Measurements from ENCODE around the gene THAP7.
"Not testable (repeated sequence)": the region's sequence is repeated elsewhere in the genome, so short reads cannot be mapped to it uniquely, and the experiment has no call there.

Gene THAP7, protein sequence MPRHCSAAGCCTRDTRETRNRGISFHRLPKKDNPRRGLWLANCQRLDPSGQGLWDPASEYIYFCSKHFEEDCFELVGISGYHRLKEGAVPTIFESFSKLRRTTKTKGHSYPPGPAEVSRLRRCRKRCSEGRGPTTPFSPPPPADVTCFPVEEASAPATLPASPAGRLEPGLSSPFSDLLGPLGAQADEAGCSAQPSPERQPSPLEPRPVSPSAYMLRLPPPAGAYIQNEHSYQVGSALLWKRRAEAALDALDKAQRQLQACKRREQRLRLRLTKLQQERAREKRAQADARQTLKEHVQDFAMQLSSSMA

DNA sequence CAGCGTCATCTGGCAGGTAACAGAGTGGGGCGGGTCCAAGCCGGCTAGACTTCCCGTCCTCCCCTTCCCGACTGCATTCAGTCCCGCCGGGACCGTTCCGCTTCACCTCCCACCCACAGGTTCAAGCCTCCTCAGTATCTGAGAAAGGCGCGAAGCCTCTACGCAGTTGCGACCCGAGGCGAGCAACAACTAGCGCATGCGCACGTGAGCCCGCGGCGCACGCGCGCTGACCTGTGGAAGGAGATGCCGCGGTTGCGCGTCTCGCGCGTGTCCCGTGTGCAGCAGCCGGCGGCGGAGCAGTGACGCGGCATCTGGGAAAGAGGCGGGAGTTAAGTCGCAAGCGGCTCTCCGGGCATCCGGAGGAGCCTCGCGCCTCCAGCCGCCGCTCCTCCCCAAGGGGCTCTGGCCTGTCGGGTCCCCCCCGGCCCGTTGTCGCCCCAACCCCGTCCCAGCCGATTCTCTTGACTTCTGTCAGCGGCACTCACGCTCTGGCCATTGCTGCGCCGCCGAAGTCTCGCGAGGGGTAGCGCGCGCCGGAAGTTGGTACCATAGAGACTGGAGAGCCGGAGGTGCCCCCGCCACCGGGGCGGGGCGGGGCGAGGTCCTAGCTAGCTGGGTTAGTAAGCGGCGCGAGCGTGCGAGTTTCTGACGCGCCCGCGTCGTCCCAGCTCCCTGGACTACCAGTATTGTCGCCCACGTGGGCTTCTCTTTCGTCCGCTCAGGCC lies at the start of gene THAP7:
TSS of gene THAP7 (minus strand) at position 518 of the 725 bp plus-strand sequence. CDS start at position 311, 207 bp downstream.
- DNase-seq (ENCODE audit: low spot score): peak; percentile 98

DNA sequence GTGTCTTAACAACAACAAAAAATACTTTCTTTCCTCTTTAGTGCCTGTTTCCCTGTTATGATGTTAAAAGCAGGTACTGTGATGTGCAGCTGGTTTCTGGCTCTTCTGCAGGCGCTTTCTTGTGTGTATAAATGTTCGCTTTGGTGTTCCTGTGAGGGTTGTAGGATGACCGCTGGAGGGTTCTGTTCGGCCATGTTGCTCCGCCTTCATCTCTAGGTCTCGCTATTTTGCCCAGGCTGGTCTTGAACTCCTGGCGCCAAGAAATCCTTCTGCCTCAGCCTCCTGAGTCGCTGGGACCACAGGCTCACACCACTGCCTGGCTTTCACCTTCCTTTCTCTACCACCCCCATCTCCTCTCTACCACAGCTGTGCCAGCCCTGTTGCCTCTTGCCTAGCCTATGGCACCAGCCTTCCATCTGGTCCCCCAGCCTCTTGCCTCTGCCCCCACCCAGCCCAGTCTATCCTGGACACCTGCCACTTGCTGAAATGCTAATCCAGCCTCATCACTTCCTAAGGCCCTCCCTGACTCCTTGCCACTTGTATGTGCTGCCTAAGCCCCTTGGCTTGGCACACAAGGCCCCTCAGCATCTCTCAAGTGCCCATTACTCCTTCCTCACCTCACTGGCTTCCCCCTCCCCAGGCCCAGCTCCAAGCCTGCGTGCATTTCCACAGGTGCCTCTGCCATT lies 49.4 kb upstream of the THAP7 start:
- no peak for DNase-seq (ENCODE audit: low spot score)

DNA sequence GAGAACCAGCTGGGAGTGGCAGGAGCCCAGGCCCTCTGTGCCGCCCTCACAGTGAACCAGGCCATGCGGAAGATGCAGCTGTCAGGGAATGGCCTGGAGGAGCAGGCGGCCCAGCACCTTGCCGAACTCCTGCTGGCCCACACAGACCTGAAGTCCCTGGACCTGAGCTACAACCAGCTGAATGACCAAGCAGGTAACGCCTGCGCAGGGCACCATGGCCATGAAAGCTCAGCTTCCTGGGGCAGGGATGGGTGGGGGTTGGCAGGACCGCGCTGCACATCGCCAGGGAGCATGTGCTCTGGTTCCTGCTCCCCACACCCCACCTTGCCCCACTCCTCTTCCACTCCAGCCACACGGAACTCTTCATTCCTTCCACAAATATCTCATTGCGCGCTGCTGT lies 47.0 kb upstream of the THAP7 start:
- DNase-seq (ENCODE audit: low spot score): not testable (repeated sequence)

DNA sequence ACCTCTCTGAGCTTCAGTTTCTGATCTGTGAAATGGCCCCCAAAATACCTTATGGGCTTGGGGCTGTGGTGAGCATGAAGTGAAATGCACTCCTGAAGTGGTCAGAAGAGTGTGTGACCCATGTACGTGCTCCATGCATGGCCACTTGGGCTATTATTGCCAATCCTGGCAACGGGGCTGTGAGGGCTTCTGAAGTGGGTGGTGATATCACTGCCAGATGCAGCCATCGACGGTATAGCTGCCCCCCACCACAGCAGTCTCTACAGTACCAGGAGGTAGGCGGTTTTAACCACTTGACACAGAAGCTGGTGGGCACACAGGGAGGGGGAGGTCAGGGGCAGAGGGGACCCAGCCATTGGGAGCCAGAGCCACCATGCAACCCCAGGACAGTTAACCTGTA lies 46.5 kb upstream of the THAP7 start:
- not testable (repeated sequence) for DNase-seq (ENCODE audit: low spot score)

DNA sequence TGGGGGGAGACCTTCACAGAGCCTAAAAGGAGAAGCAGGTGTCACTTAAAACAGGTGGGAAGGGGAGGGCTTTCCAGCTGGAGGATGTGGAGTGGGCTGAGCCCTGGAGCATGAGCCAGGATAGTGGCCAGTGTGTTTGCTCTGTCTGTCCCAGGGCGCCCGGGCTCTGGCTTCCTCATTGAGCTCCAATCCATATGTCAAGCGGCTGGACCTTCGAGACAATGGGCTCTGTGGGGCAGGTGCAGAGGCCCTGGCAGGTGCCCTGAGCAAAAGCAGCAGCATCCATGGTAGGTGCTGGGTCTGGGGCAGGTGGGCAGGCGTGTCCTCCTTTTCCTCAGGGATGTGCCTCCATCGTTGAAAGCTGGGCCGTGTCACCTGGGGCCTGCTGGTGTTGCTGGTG lies 45.8 kb upstream of the THAP7 start:
- no peak for DNase-seq (ENCODE audit: low spot score)

DNA sequence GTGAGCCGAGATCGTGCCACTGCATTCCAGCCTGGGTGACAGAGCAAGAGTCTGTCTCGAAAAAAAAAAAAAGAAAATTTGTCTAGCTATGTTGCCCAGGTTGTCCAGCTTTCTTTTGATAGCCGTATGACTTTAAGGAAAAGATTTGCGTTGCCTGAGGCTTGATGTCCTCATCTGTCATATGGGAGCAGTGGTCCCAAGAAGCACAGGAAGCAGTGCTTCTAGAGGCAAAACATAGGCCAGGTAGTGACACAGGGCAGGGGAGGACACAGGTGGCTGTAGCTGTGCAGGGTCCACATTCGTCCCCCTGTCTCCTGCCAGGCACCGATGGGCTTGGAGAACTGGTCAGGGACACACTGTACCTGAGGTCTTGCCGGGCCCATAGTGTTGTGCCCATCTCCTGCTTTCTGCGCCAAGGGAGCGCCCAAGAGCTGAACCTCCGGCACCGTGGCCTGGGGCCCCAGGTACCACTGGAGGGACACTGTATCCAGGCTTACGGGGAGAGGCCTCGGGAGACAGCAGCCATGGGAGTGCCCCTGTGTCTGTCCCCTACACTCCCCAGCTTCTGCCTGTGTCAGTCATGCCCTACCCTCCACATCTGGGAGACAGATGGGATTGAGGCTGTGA lies 45.2 kb upstream of the THAP7 start:
- no peak for DNase-seq (ENCODE audit: low spot score)

DNA sequence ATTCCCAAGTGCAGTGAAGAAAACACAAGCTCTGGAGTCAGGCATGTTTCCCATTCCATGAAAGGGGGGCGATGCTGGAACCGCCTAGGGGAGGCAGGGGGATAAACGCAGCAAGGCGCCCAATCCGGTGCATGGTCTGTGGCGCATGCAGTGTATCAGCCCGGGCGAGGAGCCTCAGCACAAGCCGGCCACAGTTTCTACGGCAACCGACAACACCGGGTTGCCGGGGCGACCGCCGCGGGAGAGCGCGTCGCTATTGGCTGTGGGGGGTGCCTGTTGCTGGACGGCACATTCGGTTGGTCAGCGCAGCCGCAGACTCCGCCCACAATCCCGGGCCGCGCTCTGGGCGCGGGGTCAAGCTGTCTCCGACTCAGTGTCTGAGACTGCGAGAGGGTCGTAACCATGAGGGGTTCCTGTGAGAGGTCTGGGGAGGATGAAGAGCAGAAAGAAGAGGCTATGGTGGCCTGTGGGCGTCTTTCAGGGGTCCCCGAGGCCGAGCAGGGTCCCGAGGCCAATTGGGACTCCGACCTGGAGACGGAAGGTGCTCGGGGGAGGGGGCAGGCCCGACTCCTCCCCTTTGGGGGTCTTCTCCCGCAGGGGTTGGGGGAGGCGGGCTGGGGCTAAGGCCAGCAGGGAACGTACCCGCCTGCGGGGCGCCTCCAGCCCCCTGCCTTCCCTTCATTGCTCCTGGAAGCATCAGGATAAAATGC lies 43.8 kb upstream of the THAP7 start, which contains the start of gene LRRC74B:
TSS of gene LRRC74B (plus strand) at position 362 of the 710 bp plus-strand sequence. CDS start at position 403, 41 bp downstream.
- DNase-seq (ENCODE audit: low spot score): peak; percentile 90

DNA sequence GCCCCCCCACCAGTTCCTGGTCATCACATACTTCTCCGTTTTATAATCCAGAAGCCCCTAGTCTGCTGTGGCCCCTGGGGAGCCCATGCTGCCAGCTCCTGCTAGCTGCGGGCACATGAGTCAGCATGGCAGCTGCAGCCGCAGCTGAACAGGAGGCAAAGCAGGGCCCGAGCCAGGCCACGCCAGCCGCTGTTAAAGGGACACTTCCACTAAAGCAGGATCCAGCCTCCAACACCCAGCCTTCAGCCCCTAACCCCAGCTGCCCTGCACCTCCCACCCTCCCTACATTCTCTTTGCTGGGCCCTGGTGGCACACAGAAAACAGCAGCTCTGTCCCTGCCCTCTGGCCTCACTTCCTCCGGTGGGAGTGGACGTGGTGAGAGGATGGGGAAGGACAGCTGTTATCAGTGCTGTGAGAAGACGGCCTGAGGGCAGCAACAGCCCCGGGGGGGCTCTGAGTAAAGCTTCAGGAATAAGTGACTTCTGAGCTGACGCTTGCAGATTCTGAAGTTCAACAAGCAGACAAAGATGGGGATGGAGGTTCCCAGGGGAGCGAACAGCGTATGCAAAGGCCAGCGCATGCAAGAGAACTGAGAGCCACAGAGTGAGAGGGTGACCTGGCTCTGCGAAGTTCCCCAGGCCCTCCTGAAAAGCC lies 43.1 kb upstream of the THAP7 start:
- DNase-seq (ENCODE audit: low spot score): no peak

DNA sequence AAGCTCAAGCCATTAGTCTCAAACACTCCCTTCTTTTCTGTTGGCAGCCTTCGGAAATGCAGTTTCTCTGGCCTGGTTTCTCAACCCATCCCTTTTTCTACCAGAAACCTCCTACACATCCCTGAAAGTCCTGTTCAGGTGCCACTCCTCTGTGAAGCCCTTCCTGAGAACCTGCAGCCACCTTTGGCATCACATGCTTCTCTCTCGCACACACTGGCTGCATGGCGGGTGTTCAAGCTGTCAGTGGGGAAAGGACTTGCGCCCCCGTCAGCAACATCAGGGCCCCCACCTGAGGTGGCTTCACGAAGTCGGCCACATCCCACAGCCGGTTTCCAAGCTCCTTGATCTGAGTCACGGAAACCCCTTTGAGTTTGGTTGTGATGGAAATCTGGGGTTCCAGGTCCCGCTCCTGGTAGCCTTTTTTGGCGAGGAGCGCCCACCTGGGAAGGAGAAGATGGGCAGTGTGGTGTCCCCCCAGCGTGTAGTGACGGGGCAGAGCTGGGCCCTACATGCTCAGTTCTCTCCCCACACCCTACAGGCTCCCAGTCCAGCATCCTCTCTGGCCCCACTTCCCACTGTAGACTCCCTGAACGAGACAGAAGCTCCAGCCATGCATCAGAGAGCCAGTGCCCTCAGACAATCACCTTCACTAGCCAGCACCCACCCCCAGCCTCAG lies 42.1 kb upstream of the THAP7 start:
- no peak for DNase-seq (ENCODE audit: low spot score)

DNA sequence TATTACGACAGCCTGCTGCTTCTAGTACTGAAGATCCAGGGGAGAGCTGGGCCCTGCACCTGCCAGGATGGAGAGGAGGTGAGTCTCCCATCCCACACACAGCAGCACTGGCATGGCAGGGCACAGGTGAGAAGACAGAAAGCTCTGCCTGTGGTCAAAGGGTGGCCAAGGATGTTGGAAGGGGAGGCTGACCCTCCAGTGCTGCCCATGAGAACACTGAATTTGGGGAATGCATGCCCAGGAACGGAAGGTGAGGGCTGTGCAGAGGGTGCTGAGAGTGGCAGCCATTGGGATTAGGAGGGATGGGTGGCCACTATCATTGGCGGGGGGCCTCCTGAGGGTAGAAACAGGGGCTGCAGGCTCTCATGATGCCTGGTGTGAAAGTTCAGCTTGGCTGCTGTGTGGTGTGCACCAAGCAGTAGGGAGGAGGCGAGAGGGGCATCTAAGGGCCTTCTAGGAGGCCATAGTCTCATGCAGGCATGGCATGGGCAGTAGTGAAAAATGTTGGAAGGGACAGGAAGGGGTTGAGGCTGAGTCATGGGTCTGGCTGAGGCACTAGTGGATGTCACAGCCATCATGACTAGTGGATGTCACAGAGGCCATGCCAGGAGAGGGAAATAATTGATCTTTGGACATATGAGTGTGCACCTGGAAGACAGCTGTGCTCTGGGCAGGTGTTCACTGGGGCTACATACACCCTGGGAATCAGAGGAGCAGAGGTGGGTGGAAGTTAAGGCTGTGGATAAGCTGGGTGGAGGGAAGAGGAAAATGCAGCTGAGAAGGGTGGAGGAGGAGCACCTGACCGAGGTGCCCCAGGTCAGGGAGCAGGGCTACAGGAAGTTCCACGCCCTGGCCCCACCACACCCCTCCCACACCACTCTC lies 41.3 kb upstream of the THAP7 start:
- DNase-seq (ENCODE audit: low spot score): no peak

DNA sequence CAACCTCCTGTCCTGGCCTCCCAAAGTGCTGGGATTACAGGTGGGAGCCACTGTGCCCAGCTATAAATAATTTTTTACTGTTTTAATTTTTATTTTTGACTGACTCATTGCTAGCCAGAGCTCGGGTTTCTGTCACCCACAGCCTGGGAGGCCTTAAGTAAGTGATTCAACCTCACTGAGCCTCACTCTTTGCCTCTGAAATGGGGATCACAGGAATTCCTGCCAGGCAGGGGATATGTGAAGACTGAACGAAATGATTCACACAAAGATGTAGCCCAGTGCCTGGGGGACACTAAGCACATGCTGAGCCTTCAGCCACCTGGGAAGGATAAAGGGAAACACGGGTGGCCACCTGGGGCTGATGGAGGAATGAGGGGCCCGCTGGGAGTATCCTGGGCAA lies 40.0 kb upstream of the THAP7 start:
- DNase-seq (ENCODE audit: low spot score): no peak

DNA sequence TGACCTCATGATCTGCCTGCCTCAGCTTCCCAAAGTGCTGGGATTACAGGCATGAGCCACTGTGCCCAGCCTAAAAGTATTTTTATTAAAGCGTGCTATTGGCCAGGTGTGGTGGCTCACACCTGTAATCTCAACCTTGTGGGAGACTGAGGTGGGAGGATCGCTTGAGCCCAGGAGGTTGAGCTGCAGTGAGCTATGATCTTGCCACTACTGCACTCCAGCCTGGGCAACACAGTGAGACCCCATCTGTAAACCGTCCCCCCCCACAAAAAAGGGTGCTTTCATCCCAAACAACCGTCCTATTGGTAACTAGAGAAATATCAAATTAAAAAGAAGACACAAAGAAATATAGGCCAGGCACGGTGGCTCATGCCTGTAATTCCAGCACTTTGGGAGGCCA lies 37.2 kb upstream of the THAP7 start:
- not testable (repeated sequence) for DNase-seq (ENCODE audit: low spot score)

DNA sequence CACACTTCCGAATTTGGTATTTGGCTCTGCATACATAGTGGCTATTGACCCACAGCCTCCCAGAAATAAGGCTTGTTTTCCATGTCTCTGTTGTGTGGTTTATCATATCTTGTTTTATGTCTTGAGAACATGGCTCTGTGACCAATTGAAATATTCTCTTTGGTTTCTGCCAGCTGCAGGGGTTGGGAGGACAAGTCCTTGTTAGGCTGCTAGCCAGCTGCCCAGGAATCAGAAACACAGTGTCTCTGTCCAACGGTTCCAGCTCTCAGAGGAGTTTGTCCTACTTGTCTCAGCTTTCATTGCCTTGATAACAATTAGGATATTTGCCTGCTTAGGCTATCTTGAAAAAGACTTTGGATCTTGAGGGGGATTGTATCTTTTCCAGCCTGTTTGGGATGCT lies 36.5 kb upstream of the THAP7 start:
- DNase-seq (ENCODE audit: low spot score): no peak

DNA sequence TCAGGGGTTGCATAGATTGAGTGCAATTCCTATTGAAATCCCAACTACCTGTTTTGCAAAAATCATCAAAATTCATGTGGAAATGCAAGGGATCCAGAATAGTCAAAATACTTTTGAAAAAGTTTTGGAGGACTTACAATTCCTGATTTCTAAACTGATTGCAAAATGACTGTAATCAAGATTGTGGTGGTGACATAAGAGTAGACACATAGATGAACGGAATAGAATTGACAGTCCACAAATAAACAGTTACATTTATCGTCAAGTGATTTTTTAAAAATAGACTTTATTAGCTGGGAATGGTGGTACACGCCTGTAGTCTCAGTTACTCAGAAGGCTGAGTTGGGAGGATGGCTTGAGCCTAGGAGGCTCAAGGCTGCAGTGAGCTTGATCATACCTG lies 33.1 kb upstream of the THAP7 start:
- DNase-seq (ENCODE audit: low spot score): no peak

DNA sequence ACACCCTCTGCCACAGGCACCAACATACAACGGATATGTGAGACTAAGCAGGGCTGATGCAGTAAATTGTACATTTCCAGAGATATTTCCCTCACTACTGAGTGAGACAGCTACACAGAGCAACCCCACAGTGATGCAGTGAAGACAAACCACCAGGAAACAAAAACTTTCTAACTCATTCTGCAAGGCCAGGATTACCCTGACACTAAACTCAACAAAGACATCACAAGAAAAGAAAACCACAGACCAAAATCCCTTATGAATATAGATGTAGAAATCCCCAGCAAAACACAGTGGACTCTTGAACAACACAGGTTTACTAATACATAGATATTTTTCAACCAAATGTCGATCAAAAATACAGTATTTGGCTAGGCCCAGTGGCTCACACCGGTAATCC lies 32.0 kb upstream of the THAP7 start:
- DNase-seq (ENCODE audit: low spot score): no peak

DNA sequence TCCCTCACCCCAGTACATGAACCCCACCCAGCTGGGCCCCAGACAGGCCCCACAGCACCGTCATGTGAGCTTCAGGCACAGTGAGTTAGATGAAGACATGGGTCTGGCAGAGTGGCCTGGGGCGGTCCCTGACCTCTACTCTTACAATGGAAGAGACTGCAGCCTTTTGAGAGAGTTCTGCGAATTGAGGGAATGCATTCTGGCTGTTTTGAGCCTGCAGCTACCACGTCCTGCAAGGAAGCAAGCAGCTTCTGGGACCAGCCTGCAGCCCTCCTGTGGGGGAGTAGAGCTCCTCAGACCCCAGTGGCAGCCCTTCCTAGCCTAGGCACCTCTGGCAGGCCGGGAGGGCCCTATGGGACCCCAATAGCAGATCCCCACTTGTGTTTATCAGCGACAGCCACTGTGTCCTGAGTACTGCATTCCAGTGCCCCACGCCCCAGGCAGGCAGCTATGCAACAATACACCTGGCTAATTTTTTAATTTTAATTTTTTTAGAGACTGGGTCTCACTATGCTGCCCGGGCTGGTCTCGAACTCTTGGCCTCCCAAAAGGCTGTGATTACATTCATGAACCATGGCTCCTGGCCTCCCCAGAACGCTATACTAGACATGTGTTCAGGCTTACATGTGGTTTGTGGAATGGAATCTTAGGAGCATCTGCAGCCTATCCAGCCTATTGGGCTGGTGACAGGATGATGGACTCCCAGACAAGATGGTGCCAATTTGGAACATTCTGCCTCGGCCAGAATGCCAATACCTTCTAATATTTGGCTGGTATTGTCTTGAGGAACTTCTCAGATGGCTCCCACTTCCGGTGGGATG lies 31.2 kb upstream of the THAP7 start:
- no peak for DNase-seq (ENCODE audit: low spot score)

DNA sequence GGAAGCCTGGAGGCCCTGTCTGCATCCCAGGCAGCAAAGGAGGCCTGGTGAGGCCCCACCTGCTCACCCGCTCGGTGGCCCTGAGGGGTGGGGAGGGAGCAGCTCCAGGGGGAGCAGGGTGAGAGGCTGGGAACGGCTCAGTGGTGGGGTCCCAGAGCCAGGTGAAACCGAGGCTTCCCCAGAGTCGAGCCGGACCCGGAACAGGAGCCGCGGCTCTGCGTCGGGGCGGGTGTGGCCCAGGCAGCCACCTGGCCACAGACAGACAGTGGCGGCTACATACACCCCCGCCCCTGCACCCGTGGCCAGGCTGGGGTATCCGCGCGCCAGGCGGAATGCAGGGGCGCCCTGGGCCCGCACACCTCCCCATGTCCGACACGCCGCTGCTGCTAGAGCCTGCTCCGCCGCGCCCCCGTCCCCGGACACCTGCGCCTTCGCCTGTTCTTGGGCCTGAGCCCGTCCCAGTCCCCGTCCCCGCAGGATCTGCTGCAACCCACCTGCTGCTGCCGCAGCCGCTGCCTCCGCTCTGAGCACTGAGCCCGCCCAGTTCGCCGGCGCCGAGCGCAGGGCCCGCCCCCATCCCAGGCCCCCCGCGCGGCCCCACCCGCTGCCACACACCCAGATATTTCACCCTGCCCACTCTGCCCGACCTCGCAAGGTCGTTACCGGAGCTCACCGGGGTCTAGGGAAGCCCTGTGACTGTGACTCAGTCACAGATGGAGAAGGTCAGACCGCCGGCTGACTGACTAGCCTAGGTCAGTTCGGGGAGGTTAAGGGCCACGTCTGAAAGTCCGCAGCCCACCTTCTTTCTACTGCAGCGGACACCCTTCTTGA lies 30.3 kb upstream of the THAP7 start, which contains the start of gene SLC7A4:
TSS of gene SLC7A4 (minus strand) at position 525 of the 831 bp plus-strand sequence. CDS start 749 bp downstream, outside the sequence.
- no peak for DNase-seq (ENCODE audit: low spot score)

Measured in left forelimb (tissue), 1 donor.